GM18498 (cell line): Measurements from ENCODE around the gene CRMP1.

Experiments used
- ATAC-seq: cut with Tn5 transposase; IDR thresholded peaks from one replicate; pipeline ENCODE4 v1.9.1; 2021; ENCODE audit warnings: mild to moderate bottlenecking, moderate library complexity; ENCODE audit not compliant: unreplicated experiment

The CRMP1 gene

GRCh38 chr4:5893004-5893580 lies at the start of gene CRMP1:
Gene CRMP1 (minus strand): TSS chr4:5893086. CDS start chr4:5892969, 117 bp downstream.
- no peak for ATAC-seq

- ATAC-seq: no peak
Measured at GRCh38 chr4:5941601-5942000, 48.7 kb upstream of the CRMP1 start.

GRCh38 chr4:5940470-5941203 lies 47.8 kb upstream of the CRMP1 start:
- ATAC-seq: no peak

- ATAC-seq: no peak
Measured at GRCh38 chr4:5933996-5934831, 41.3 kb upstream of the CRMP1 start.

- no peak for ATAC-seq
Measured at GRCh38 chr4:5933116-5933515, 40.2 kb upstream of the CRMP1 start.

- no peak for ATAC-seq
Measured at GRCh38 chr4:5932035-5932568, 39.2 kb upstream of the CRMP1 start.

- ATAC-seq: no peak
Measured at GRCh38 chr4:5931526-5931925, 38.6 kb upstream of the CRMP1 start.

GRCh38 chr4:5930876-5931275 lies 38.0 kb upstream of the CRMP1 start:
- ATAC-seq: no peak

GRCh38 chr4:5930456-5930855 lies 37.6 kb upstream of the CRMP1 start:
- no peak for ATAC-seq

- no peak for ATAC-seq
Measured at GRCh38 chr4:5928844-5929420, 36.0 kb upstream of the CRMP1 start.

GRCh38 chr4:5928274-5928673 lies 35.4 kb upstream of the CRMP1 start:
- no peak for ATAC-seq

GRCh38 chr4:5927747-5928146 lies 34.9 kb upstream of the CRMP1 start:
- no peak for ATAC-seq

- ATAC-seq: no peak
Measured at GRCh38 chr4:5927116-5927515, 34.2 kb upstream of the CRMP1 start.

- no peak for ATAC-seq
Measured at GRCh38 chr4:5926598-5926997, 33.7 kb upstream of the CRMP1 start.

- ATAC-seq: no peak
Measured at GRCh38 chr4:5925419-5926200, 32.7 kb upstream of the CRMP1 start.

- ATAC-seq: no peak
Measured at GRCh38 chr4:5924461-5925125, 31.7 kb upstream of the CRMP1 start.

- ATAC-seq: no peak
Measured at GRCh38 chr4:5923376-5923775, 30.5 kb upstream of the CRMP1 start.

- ATAC-seq: no peak
Measured at GRCh38 chr4:5922556-5922955, 29.7 kb upstream of the CRMP1 start.

- ATAC-seq: no peak
Measured at GRCh38 chr4:5921981-5922380, 29.1 kb upstream of the CRMP1 start.
